MM.1S (cell line): ENCODE measurements around the gene NEGR1.

Experiments
- DNase-seq: peaks from one replicate; pipeline ENCODE4 v3.0.0-alpha.2; 2015
- H2AFZ ChIP-seq: fragments of 300-600 bp; sonication (generic); 2 replicates; pipeline ENCODE4 v1.6.0; 2016; ENCODE audit warnings: antibody characterized with exemption, low read length
- H3F3A ChIP-seq: fragments of 300-600 bp; sonication (generic); 2 replicates; pipeline ENCODE4 v1.6.1; 2016; ENCODE audit warnings: mild to moderate bottlenecking, antibody characterized with exemption, low read length, moderate library complexity, mixed read lengths; ENCODE audit not compliant: insufficient read depth
- H3K27ac ChIP-seq: fragments of 300-600 bp; sonication (generic); 2 replicates; pipeline ENCODE4 v1.5.1; 2016; ENCODE audit warnings: mild to moderate bottlenecking, low read length
- H3K27me3 ChIP-seq: fragments of 300-600 bp; sonication (generic); replicated peaks from 2 replicates; pipeline ENCODE4 v1.6.0; 2016; ENCODE audit warnings: low read length; ENCODE audit not compliant: insufficient read depth
- H3K36me3 ChIP-seq: fragments of 300-600 bp; sonication (generic); replicated peaks from 2 replicates; pipeline ENCODE4 v1.6.1; 2016; ENCODE audit warnings: mild to moderate bottlenecking, low read length, mixed read lengths; ENCODE audit not compliant: insufficient read depth
- H3K4me1 ChIP-seq: fragments of 300-600 bp; sonication (generic); 2 replicates; pipeline ENCODE4 v1.6.1; 2016; ENCODE audit warnings: low read length, mixed read lengths
- H3K4me2 ChIP-seq: fragments of 300-600 bp; sonication (generic); 2 replicates; pipeline ENCODE4 v1.6.0; 2016; ENCODE audit warnings: low read depth, low read length
- H3K4me3 ChIP-seq: fragments of 300-600 bp; sonication (generic); 2 replicates; pipeline ENCODE4 v1.5.1; 2016; ENCODE audit warnings: low read length, mixed read lengths
- H3K79me2 ChIP-seq: fragments of 300-600 bp; sonication (generic); 2 replicates; pipeline ENCODE4 v1.6.1; 2016; ENCODE audit warnings: mixed run types, low read length, mixed read lengths
- H3K9ac ChIP-seq: fragments of 300-600 bp; sonication (generic); 2 replicates; pipeline ENCODE4 v1.6.1; 2016; ENCODE audit warnings: low read length, mixed read lengths
- H3K9me2 ChIP-seq: fragments of 300-600 bp; sonication (generic); replicated peaks from 2 replicates; pipeline ENCODE4 v1.6.1; 2016; ENCODE audit warnings: mild to moderate bottlenecking, low read length, mixed read lengths; ENCODE audit not compliant: insufficient read depth
- H3K9me3 ChIP-seq: fragments of 300-600 bp; sonication (generic); replicated peaks from 2 replicates; pipeline ENCODE4 v1.6.1; 2016; ENCODE audit warnings: mild to moderate bottlenecking, low read length, mixed read lengths; ENCODE audit not compliant: insufficient read depth
- H4K20me1 ChIP-seq: fragments of 300-600 bp; sonication (generic); 2 replicates; pipeline ENCODE4 v1.6.1; 2016; ENCODE audit warnings: mild to moderate bottlenecking, low read length, moderate library complexity, mixed read lengths; ENCODE audit not compliant: insufficient read depth
- EZH2 ChIP-seq: fragments of 300-600 bp; sonication (generic); optimal IDR thresholded peaks from 2 replicates; pipeline ENCODE3; 2017; ENCODE audit warnings: low read depth, mild to moderate bottlenecking, antibody characterized with exemption, low read length, mixed read lengths
- EZH2phosphoT487 ChIP-seq: fragments of 300-600 bp; sonication (generic); IDR thresholded peaks from 2 replicates; pipeline ENCODE4 v1.6.1; 2018; ENCODE audit warnings: antibody characterized with exemption, low read length
- TF ChIP-seq, protein P1 (sequence below): fragments of 300-600 bp; sonication (generic); IDR thresholded peaks from 2 replicates; pipeline ENCODE4 v1.5.1; 2016; ENCODE audit warnings: antibody characterized with exemption, low read length, mixed read lengths

NEGR1 gene

DNA sequence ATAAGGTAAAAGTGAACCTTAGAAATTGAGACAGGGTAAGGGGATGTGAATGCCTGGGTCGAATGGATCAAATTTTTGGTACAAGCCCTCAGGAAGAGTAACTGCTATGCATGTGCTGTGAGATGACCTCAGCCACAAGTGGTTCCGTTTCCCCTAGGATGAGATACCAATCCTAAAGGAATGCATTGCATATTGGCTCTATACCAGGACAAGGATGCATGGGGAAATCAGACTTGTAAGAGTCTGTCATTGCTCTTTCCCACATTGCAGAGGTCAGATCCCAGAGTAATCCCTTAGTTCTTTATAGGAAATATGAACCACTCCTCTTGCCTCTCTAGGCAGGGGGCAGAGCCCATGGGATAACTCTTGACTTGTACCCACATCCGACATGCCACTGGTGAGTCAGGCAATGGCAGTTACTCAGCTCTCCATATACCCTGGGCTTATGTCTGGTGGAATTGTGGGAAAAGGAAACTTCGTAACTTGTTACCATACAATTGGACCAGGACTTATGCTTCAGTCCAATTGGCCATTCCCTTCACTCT lies 773.2 kb downstream of the NEGR1 start:
- H3K9ac ChIP-seq = no peak overlapping the region
- H3K9me3 ChIP-seq = no peaks in the 10 kb centered on the region
- H3K4me3 ChIP-seq = no peak overlapping the region
- no peaks in the 10 kb centered on the region for H3F3A ChIP-seq
- no peak for DNase-seq
- no peaks in the 10 kb centered on the region for H3K9me2 ChIP-seq
- TF ChIP-seq, protein P1, sequence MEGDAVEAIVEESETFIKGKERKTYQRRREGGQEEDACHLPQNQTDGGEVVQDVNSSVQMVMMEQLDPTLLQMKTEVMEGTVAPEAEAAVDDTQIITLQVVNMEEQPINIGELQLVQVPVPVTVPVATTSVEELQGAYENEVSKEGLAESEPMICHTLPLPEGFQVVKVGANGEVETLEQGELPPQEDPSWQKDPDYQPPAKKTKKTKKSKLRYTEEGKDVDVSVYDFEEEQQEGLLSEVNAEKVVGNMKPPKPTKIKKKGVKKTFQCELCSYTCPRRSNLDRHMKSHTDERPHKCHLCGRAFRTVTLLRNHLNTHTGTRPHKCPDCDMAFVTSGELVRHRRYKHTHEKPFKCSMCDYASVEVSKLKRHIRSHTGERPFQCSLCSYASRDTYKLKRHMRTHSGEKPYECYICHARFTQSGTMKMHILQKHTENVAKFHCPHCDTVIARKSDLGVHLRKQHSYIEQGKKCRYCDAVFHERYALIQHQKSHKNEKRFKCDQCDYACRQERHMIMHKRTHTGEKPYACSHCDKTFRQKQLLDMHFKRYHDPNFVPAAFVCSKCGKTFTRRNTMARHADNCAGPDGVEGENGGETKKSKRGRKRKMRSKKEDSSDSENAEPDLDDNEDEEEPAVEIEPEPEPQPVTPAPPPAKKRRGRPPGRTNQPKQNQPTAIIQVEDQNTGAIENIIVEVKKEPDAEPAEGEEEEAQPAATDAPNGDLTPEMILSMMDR = no peak
- TF ChIP-seq EZH2 (no peak), EZH2phosphoT487 (no peak)
- H3K36me3 ChIP-seq = no peaks in the 10 kb centered on the region
- H3K4me1 ChIP-seq = no peaks in the 10 kb centered on the region
- no peak overlapping the region for H3K4me2 ChIP-seq
- no peaks in the 10 kb centered on the region for H3K79me2 ChIP-seq
- no peak overlapping the region for H3K27ac ChIP-seq
- no peaks in the 10 kb centered on the region for H4K20me1 ChIP-seq
- H2AFZ ChIP-seq = no peak overlapping the region
- no peaks in the 10 kb centered on the region for H3K27me3 ChIP-seq

DNA sequence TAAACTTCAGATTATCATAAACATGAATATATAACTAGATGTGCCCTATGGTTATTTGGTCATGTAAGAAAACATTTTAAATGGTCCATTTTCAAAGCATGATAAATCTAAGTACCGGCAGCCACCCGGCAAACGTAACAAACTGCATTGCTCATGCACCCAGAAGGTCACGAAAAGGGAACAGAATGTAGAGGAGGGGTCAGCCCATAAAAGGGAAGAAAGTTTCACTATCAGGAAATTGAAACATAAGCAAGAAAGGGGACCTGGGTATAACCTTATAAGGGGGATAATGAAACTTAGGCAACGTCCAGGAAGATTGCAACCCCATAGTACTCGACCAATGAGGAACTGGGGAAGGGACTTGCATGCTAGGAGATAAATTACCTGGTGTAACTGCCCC lies 780.3 kb downstream of the NEGR1 start:
- no peak for DNase-seq
- H3K9me3 ChIP-seq = no peaks in the 10 kb centered on the region
- no peaks in the 10 kb centered on the region for H3K79me2 ChIP-seq
- H3K36me3 ChIP-seq = no peaks in the 10 kb centered on the region
- no peak overlapping the region for H3K4me3 ChIP-seq
- no peak overlapping the region for H2AFZ ChIP-seq
- TF ChIP-seq EZH2 (no peak), EZH2phosphoT487 (no peak)
- TF ChIP-seq, protein P1 = no peak
- H3K27me3 ChIP-seq = no peaks in the 10 kb centered on the region
- no peak overlapping the region for H3K4me2 ChIP-seq
- no peak overlapping the region for H3K9ac ChIP-seq
- no peak overlapping the region for H3K27ac ChIP-seq
- no peaks in the 10 kb centered on the region for H3F3A ChIP-seq
- H3K4me1 ChIP-seq = no peaks in the 10 kb centered on the region
- H3K9me2 ChIP-seq = no peaks in the 10 kb centered on the region
- H4K20me1 ChIP-seq = no peaks in the 10 kb centered on the region

DNA sequence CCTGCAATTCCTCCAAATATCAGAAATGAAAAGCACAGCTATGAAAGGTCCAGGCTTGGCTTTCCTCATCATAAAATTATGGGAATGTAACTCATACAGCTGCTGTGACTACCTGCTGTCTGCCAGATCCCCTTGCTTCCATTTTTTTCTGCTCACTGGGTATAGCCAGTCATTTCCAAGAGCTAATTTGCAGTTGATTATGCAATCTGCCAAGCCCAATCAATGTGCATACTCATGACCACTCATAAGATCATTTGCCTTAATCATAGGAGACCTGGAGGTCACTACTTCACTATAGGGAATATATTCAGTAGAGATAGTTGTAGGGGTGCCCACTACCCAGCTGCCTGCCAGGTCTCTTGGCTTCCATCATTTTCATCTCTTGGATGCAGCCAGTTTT lies 783.8 kb downstream of the NEGR1 start:
- H3K9ac ChIP-seq = no peak overlapping the region
- H3F3A ChIP-seq = no peaks in the 10 kb centered on the region
- H3K4me1 ChIP-seq = no peaks in the 10 kb centered on the region
- no peaks in the 10 kb centered on the region for H3K36me3 ChIP-seq
- H2AFZ ChIP-seq = no peak overlapping the region
- no peaks in the 10 kb centered on the region for H3K79me2 ChIP-seq
- H4K20me1 ChIP-seq = no peaks in the 10 kb centered on the region
- no peak overlapping the region for H3K4me2 ChIP-seq
- H3K27me3 ChIP-seq = no peaks in the 10 kb centered on the region
- no peak overlapping the region for H3K4me3 ChIP-seq
- no peaks in the 10 kb centered on the region for H3K9me2 ChIP-seq
- TF ChIP-seq, protein P1 = no peak
- no peak for TF ChIP-seq EZH2phosphoT487
- no peak for TF ChIP-seq EZH2
- no peak for DNase-seq
- H3K27ac ChIP-seq = no peak overlapping the region
- H3K9me3 ChIP-seq = no peaks in the 10 kb centered on the region
